SU-DHL-6 (cell line): ENCODE results near the gene BPIFB6.

Source experiments
- H2AFZ ChIP-seq: fragments of 200-600 bp; sonication (generic); 2 replicates; pipeline ENCODE4 v1.6.1; 2014; ENCODE audit warnings: low read depth, mild to moderate bottlenecking, moderate library complexity, mixed read lengths, antibody characterized with exemption, low read length; ENCODE audit not compliant: severe bottlenecking
- H3F3A ChIP-seq: fragments of 200-600 bp; shearing (Covaris generic); 2 replicates; pipeline ENCODE4 v1.6.0; 2016; ENCODE audit warnings: antibody characterized with exemption, mild to moderate bottlenecking; ENCODE audit not compliant: insufficient read depth
- H3K27ac ChIP-seq: fragments of 200-600 bp; sonication (generic); 2 replicates; pipeline ENCODE4 v1.5.1; 2016; ENCODE audit warnings: low read depth, mild to moderate bottlenecking, low read length, moderate library complexity, mixed read lengths
- H3K27me3 ChIP-seq: fragments of 200-600 bp; sonication (generic), shearing (Covaris generic); 2 replicates; pipeline ENCODE4 v1.6.0; 2014; ENCODE audit warnings: mild to moderate bottlenecking, low read length
- H3K36me3 ChIP-seq: fragments of 200-600 bp; sonication (generic); 2 replicates; pipeline ENCODE4 v1.6.1; 2014; ENCODE audit warnings: mild to moderate bottlenecking, low read length, mixed read lengths
- H3K4me2 ChIP-seq: fragments of 300-600, 200-600 bp; shearing (Covaris generic), sonication (generic); 2 replicates; pipeline ENCODE4 v1.6.0; 2014; ENCODE audit warnings: low read length, low read depth, mild to moderate bottlenecking; ENCODE audit not compliant: poor library complexity, severe bottlenecking
- H3K4me3 ChIP-seq: fragments of 200-600 bp; sonication (generic); 2 replicates; pipeline ENCODE4 v1.5.1; 2014; ENCODE audit warnings: antibody characterized with exemption, low read length, mild to moderate bottlenecking, mixed read lengths; ENCODE audit not compliant: insufficient read depth, poor library complexity, severe bottlenecking
- H3K79me2 ChIP-seq: fragments of 200-600 bp; sonication (generic); 2 replicates; pipeline ENCODE4 v1.6.1; 2014; ENCODE audit warnings: mild to moderate bottlenecking, low read length, moderate library complexity; ENCODE audit not compliant: insufficient read depth
- H3K9ac ChIP-seq: fragments of 200-600 bp; sonication (generic); 2 replicates; pipeline ENCODE4 v1.7.0; 2014; ENCODE audit warnings: mild to moderate bottlenecking, low read length
- H3K9me2 ChIP-seq: fragments of 200-600 bp; sonication (generic); replicated peaks from 2 replicates; pipeline ENCODE4 v1.6.1; 2014; ENCODE audit warnings: low read length; ENCODE audit not compliant: insufficient read depth
- H3K9me3 ChIP-seq: fragments of 200-600 bp; sonication (generic); 2 replicates; pipeline ENCODE4 v1.6.1; 2014; ENCODE audit warnings: low read length, mixed read lengths; ENCODE audit not compliant: insufficient read depth
- H4K20me1 ChIP-seq: fragments of 200-600 bp; sonication (generic); 2 replicates; pipeline ENCODE4 v1.6.1; 2014; ENCODE audit warnings: low read depth, mild to moderate bottlenecking, antibody characterized with exemption, low read length, moderate library complexity, mixed read lengths
- EZH2phosphoT487 ChIP-seq: fragments of 200-600 bp; sonication (generic), shearing (Covaris generic); conservative IDR thresholded peaks from 2 replicates; pipeline ENCODE4 v1.6.1; 2018; ENCODE audit warnings: mild to moderate bottlenecking, antibody characterized with exemption, low read length, moderate library complexity, mixed read lengths
- TF ChIP-seq, protein P1 (sequence below): fragments of 200-600 bp; sonication (generic); IDR thresholded peaks from one replicate; pipeline ENCODE4 v1.5.1; 2017; ENCODE audit warnings: antibody characterized with exemption, mild to moderate bottlenecking, low read length, moderate library complexity; ENCODE audit not compliant: insufficient read depth, poor library complexity, severe bottlenecking

BPIFB6 gene

DNA sequence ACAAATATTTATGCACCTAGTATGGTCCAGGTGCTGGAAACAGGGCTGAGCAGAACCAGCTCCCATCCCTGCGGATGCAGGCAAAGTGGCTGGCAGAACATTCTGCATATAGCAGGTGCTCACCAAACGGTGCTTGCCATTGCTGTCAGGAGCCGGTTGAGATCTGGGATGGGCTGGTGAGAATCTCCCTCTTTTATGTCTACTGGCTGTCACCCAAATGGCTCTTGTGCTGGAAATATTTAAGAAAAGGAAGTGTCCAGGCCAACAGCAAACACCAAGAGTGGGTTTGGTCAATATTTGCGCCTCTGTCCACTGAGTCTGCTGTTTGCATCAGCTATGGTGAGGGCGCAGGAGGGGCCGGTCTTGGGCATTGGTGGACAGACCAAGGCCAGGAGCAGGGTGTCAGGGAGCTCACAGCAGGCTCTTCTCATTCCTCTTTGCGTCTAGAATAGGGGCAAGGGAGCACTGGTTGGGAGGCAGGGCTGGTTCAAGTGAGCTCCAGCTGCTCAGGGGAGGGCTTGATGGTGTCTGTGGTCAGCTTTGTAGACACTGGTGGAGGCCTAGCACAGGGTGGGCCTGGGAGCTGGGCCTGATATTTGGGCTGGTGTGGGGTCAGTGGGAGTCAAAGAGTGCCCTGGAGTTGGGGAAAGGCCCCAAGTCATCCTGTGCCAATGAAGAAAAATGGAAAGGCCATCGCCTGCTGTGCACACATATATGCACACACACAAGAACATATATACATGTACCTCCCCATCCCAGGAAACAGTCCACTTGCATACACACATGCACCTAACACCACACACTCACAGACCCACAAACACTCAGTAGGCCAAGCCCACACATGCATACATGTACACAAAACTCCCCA is 25.3 kb upstream of the BPIFB6 start:
- Histone ChIP-seq H3K9me3 (no peaks in the 10 kb centered on the region), H4K20me1 (no peaks in the 10 kb centered on the region), H2AFZ (no peak overlapping the region), H3K9ac (no peak overlapping the region), H3K9me2 (no peaks in the 10 kb centered on the region), H3F3A (no peaks in the 10 kb centered on the region), H3K27ac (no peak overlapping the region), H3K36me3 (no peaks in the 10 kb centered on the region), H3K4me3 (no peak overlapping the region), H3K79me2 (no peaks in the 10 kb centered on the region), H3K4me2 (no peak overlapping the region), H3K27me3 (no peaks in the 10 kb centered on the region)
- TF ChIP-seq, protein P1, sequence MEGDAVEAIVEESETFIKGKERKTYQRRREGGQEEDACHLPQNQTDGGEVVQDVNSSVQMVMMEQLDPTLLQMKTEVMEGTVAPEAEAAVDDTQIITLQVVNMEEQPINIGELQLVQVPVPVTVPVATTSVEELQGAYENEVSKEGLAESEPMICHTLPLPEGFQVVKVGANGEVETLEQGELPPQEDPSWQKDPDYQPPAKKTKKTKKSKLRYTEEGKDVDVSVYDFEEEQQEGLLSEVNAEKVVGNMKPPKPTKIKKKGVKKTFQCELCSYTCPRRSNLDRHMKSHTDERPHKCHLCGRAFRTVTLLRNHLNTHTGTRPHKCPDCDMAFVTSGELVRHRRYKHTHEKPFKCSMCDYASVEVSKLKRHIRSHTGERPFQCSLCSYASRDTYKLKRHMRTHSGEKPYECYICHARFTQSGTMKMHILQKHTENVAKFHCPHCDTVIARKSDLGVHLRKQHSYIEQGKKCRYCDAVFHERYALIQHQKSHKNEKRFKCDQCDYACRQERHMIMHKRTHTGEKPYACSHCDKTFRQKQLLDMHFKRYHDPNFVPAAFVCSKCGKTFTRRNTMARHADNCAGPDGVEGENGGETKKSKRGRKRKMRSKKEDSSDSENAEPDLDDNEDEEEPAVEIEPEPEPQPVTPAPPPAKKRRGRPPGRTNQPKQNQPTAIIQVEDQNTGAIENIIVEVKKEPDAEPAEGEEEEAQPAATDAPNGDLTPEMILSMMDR = no peak
- no peak for TF ChIP-seq EZH2phosphoT487

DNA sequence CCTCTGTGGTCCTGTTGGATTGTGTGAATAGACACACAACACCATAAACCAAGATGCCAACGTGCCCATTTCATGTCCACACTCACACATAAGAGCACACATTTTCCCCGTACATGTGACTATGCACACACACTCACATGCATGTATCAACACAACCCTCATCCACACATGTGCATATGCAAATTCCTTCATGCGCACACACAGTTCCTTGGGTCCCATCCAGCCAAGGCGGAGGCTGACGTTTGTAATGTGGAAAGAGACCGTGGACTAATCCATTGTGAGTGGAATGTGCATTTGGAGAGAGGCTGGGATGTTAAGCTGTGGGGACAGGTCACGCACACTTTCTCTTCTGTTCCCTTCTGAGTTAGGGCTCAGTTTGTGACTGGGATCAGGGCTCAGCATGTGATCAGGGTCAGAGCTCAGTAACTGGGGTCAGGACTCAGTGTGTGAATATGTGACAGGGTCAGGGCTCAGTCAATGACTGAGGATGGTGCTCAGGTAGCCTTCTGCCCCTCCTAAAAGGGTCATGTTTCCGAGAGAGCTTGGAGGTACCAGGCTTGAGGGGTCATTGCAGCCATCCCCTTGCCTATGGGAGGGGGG is 24.6 kb upstream of the BPIFB6 start:
- H3K27me3 ChIP-seq = no peaks in the 10 kb centered on the region
- H4K20me1 ChIP-seq = no peaks in the 10 kb centered on the region
- H3K79me2 ChIP-seq = no peaks in the 10 kb centered on the region
- no peak overlapping the region for H2AFZ ChIP-seq
- no peak overlapping the region for H3K9ac ChIP-seq
- H3F3A ChIP-seq = no peaks in the 10 kb centered on the region
- H3K4me3 ChIP-seq = no peak overlapping the region
- no peak for TF ChIP-seq EZH2phosphoT487
- TF ChIP-seq, protein P1 = no peak
- no peaks in the 10 kb centered on the region for H3K9me2 ChIP-seq
- H3K36me3 ChIP-seq = no peaks in the 10 kb centered on the region
- H3K4me2 ChIP-seq = no peak overlapping the region
- H3K27ac ChIP-seq = no peak overlapping the region
- H3K9me3 ChIP-seq = no peaks in the 10 kb centered on the region

DNA sequence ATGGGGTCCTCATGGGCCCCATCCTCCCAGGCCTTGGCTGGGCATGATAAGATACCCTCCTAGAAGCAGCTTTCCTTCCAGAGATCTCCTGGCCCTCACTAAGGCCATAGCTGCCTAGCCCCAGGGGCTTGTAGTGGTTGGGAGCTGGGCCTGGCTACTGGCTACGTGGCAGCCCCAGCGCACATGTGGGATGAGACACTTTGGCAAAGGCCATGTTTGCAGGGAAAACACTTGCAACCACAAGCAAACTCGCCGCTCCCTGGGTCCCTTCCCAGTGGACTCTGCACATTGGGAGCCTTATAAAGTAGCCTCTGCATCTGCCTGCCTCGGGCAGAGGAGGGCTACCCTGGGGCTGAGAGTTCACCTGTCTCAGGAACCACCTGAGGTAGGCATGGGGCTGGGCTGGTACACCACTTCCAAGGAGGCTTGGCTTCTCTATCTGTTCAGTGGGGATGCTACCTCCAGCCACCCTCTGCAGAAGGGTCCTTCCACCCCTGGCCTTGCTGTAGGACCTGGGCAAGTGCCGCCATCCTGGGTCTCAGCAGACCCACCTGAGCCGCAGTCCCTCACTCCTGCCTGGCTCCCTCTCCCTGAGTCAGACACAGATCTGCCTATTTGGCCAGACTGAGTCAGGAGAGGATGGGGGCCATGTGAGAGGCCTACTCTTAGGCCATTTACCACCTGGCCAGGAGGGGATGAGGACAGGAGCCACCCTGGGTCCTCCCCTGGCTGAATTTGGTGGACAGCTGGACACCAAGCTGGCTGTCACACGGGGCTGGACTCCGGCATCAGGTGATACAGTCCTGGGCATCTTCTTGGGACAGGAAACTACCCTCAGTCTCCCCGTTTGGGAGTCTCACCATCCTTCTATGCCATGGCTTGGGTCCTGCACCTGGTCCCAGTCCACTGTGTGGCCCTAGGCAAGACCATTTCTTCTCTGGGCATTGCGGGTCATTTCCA is 23.8 kb upstream of the BPIFB6 start, which contains the start of gene BPIFB2:
Gene BPIFB2 (plus strand): TSS at position 329 of the 960 bp plus-strand sequence. CDS start 871 bp downstream, outside the sequence.
- Histone ChIP-seq H3K9ac (no peak within 1 kb of the TSS), H3F3A (no peaks in the 10 kb centered on the region), H3K9me2 (no peaks in the 10 kb centered on the region), H3K79me2 (no peaks in the 10 kb centered on the region), H3K4me2 (no peak within 1 kb of the TSS), H3K27me3 (no peaks in the 10 kb centered on the region), H3K4me3 (no peak within 1 kb of the TSS), H3K36me3 (no peaks in the 10 kb centered on the region), H3K9me3 (no peaks in the 10 kb centered on the region), H3K27ac (no peak within 1 kb of the TSS), H2AFZ (no peak within 1 kb of the TSS), H4K20me1 (no peaks in the 10 kb centered on the region)
- TF ChIP-seq, protein P1 = no peak
- TF ChIP-seq EZH2phosphoT487 = no peak
